SK-N-SH (cell line): Measurements from ENCODE around the gene ARFRP1. TPM values are rescaled to one million over a fixed set of nuclear protein-coding genes. Genes with fewer than 3 reads are reported as not detected.

ENCODE experiments used
- CTCF ChIA-PET: fragments of 300-600, 350-600 bp; formaldehyde crosslinking; extraction: SDS; loops from one replicate; lab custom pipeline; 2021; lab: Yijun Ruan, JAX
- POLR2A ChIA-PET: fragments of 350-600 bp; sonication (Branson Sonifier 250); formaldehyde crosslinking; extraction: SDS; loops from one replicate; lab custom pipeline; 2020; ENCODE audit warnings: antibody characterized with exemption, inconsistent platforms; lab: Yijun Ruan, JAX
- DNase-seq: peaks from one replicate; pipeline ENCODE4 v3.0.0; 2012
- H2AFZ ChIP-seq: fragments of 200-600 bp; sonication (generic); 2 replicates; pipeline ENCODE4 v1.8.1; 2016; ENCODE audit warnings: antibody characterized with exemption, mild to moderate bottlenecking, low read depth
- H3F3A ChIP-seq: fragments of 200-600 bp; sonication (generic); replicated peaks from 2 replicates; pipeline ENCODE3; 2016; ENCODE audit warnings: antibody characterized with exemption, mild to moderate bottlenecking; ENCODE audit not compliant: insufficient read depth
- H3K27ac ChIP-seq, 2 experiments: fragments of 200-500 bp in 1 of 2; fragments of 200-600 bp in 1 of 2; sonication (Bioruptor generic) in 1 of 2; sonication (generic), shearing (Covaris generic) in 1 of 2; 2 replicates each; pipeline versions ENCODE4 v1.5.1 to v1.6.1; 2014 to 2016; ENCODE audit warnings: low read depth in 2 of 2, inconsistent platforms in 1 of 2, low read length in 1 of 2, mild to moderate bottlenecking in 1 of 2, mixed read lengths in 1 of 2
- H3K27me3 ChIP-seq: fragments of 200-600 bp; sonication (generic), shearing (Covaris generic); 2 replicates; pipeline ENCODE4 v1.6.1; 2016; ENCODE audit warnings: mixed run types; ENCODE audit not compliant: insufficient read depth
- H3K36me3 ChIP-seq, 2 experiments: fragments of 200-500 bp in 1 of 2; fragments of 200-600 bp in 1 of 2; sonication (Bioruptor generic) in 1 of 2; sonication (generic) in 1 of 2; replicated peaks in 1 of 2; 2 replicates each; pipeline versions ENCODE3 to v1.5.1; 2014 to 2016; ENCODE audit warnings: low read length in 1 of 2, mild to moderate bottlenecking in 1 of 2; ENCODE audit not compliant: insufficient read depth in 2 of 2, control insufficient read depth in 1 of 2
- H3K4me1 ChIP-seq, 2 experiments: fragments of 200-500 bp in 1 of 2; fragments of 200-600 bp in 1 of 2; sonication (Bioruptor generic) in 1 of 2; sonication (generic), shearing (Covaris generic) in 1 of 2; 2 replicates each; pipeline versions ENCODE4 v1.5.1 to v1.6.1; 2014 to 2016; ENCODE audit warnings: low read depth in 1 of 2, low read length in 1 of 2, mixed run types in 1 of 2; ENCODE audit not compliant: insufficient read depth in 2 of 2, control insufficient read depth in 1 of 2
- H3K4me2 ChIP-seq: fragments of 200-600 bp; sonication (generic), shearing (Covaris generic); 2 replicates; pipeline ENCODE4 v1.6.1; 2017; ENCODE audit warnings: mixed run types
- H3K4me3 ChIP-seq, 2 experiments: fragments of 200-500 bp in 1 of 2; fragments of 200-600 bp in 1 of 2; sonication (Bioruptor generic) in 1 of 2; sonication (generic), shearing (Covaris generic) in 1 of 2; 2 replicates each; pipeline versions ENCODE4 v1.5.1 to v1.8.1; 2014 to 2016; ENCODE audit warnings: low read depth in 2 of 2, inconsistent platforms in 1 of 2, low read length in 1 of 2, mild to moderate bottlenecking in 1 of 2, mixed read lengths in 1 of 2, moderate library complexity in 1 of 2
- H3K79me2 ChIP-seq: fragments of 200-600 bp; sonication (generic); 2 replicates; pipeline ENCODE4 v1.8.1; 2017; ENCODE audit warnings: mild to moderate bottlenecking; ENCODE audit not compliant: insufficient read depth
- H3K9ac ChIP-seq: fragments of 200-600 bp; sonication (generic); 2 replicates; pipeline ENCODE4 v1.6.1; 2017; ENCODE audit warnings: mixed run types
- H3K9me2 ChIP-seq: fragments of 200-600 bp; sonication (generic); 2 replicates; pipeline ENCODE4 v1.6.1; 2017; ENCODE audit warnings: mixed run types
- H3K9me3 ChIP-seq: fragments of 200-600 bp; sonication (generic); 2 replicates; pipeline ENCODE4 v1.6.1; 2017; ENCODE audit warnings: mixed run types, mild to moderate bottlenecking, moderate library complexity
- H4K20me1 ChIP-seq: fragments of 200-600 bp; sonication (generic); 2 replicates; pipeline ENCODE4 v1.6.1; 2017; ENCODE audit warnings: mild to moderate bottlenecking, mixed run types; ENCODE audit not compliant: insufficient read depth
- EZH2phosphoT487 ChIP-seq: fragments of 200-600 bp; sonication (generic); IDR thresholded peaks from 2 replicates; pipeline ENCODE4 v1.6.1; 2017; ENCODE audit warnings: low read depth, mixed run types, mild to moderate bottlenecking, antibody characterized with exemption, moderate library complexity, borderline replicate concordance
- GABPA ChIP-seq: IDR thresholded peaks from 2 replicates; pipeline ENCODE4 v1.4.0; 2012; ENCODE audit warnings: low read depth, mild to moderate bottlenecking
- JUND ChIP-seq: IDR thresholded peaks from 2 replicates; pipeline ENCODE4 v1.4.0; 2012
- MEF2A ChIP-seq: IDR thresholded peaks from 2 replicates; pipeline ENCODE4 v1.4.0; 2012; ENCODE audit warnings: low read depth, borderline replicate concordance
- MXI1 ChIP-seq: IDR thresholded peaks from 2 replicates; pipeline ENCODE4 v1.6.1; 2012; ENCODE audit warnings: mild to moderate bottlenecking, low read depth, low read length, improper control_type of control experiment
- NRF1 ChIP-seq: IDR thresholded peaks from 2 replicates; pipeline ENCODE4 v1.6.1; 2012; ENCODE audit warnings: low read depth, mild to moderate bottlenecking, low read length
- POLR2AphosphoS5 ChIP-seq: IDR thresholded peaks from 2 replicates; pipeline ENCODE4 v1.6.1; 2012; ENCODE audit warnings: low read depth, low read length
- RCOR1 ChIP-seq: fragments of 150-350 bp; IDR thresholded peaks from 2 replicates; pipeline ENCODE4 v1.6.1; 2017; ENCODE audit warnings: antibody characterized with exemption, low read length
- RFX5 ChIP-seq: IDR thresholded peaks from 2 replicates; pipeline ENCODE4 v1.6.1; 2012; ENCODE audit warnings: mild to moderate bottlenecking, improper control_type of control experiment, low read length
- WGBS: methylation state at CpG from one replicate; pipeline ENCODE4 v1.1.6; 2017; ENCODE audit warnings: low lambda C conversion rate; 5-methylcytosine and 5-hydroxymethylcytosine counted together
- polyA plus RNA-seq, 3 experiments: library from polyadenylated mRNA; depleted of rRNA; stranded (reverse); fragments of >200 nt; gene quantifications; 2 replicates each; pipeline ENCODE4 v1.2.3, GENCODE V29; 2012
- TF ChIP-seq, protein P1 (sequence below): IDR thresholded peaks from 2 replicates; pipeline ENCODE4 v1.4.0; 2012; ENCODE audit warnings: low read depth, borderline replicate concordance
- TF ChIP-seq, protein P2 (sequence below): fragments of 200-600 bp; sonication (generic); IDR thresholded peaks from 2 replicates; pipeline ENCODE4 v1.6.1; 2017; ENCODE audit warnings: antibody characterized with exemption, mild to moderate bottlenecking, moderate library complexity
- TF ChIP-seq, protein P3 (sequence below): fragments of 150-350 bp; IDR thresholded peaks from 2 replicates; pipeline ENCODE4 v1.6.1; 2016; ENCODE audit warnings: mild to moderate bottlenecking, low read depth, low read length

ARFRP1 gene
- polyA plus RNA-seq, 1 of the 3 experiments (the other 2 are of a cell fraction) = 72.8 TPM

DNA sequence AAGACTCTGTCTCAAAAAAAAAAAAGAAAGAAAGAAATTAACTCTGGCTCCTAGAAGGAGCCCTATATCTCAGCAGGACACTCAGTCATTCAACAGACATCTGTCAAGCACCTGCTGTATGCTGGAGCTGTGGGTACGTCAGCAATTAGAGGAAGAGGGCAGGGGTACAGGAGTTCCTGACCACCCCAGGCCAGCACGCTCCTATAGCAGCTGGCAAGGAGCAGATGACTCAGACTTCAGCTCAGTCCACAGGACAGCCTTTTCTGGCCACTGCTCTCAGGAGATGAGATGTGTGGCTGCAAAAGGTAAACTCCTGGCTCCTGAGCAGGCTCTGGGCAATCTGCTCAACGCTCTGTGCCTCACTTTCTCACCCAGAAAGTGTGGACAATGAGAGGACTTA lies 51.3 kb downstream of the ARFRP1 start (continued):
- TF ChIP-seq, protein P1, sequence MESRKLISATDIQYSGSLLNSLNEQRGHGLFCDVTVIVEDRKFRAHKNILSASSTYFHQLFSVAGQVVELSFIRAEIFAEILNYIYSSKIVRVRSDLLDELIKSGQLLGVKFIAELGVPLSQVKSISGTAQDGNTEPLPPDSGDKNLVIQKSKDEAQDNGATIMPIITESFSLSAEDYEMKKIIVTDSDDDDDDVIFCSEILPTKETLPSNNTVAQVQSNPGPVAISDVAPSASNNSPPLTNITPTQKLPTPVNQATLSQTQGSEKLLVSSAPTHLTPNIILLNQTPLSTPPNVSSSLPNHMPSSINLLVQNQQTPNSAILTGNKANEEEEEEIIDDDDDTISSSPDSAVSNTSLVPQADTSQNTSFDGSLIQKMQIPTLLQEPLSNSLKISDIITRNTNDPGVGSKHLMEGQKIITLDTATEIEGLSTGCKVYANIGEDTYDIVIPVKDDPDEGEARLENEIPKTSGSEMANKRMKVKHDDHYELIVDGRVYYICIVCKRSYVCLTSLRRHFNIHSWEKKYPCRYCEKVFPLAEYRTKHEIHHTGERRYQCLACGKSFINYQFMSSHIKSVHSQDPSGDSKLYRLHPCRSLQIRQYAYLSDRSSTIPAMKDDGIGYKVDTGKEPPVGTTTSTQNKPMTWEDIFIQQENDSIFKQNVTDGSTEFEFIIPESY = no peak

DNA sequence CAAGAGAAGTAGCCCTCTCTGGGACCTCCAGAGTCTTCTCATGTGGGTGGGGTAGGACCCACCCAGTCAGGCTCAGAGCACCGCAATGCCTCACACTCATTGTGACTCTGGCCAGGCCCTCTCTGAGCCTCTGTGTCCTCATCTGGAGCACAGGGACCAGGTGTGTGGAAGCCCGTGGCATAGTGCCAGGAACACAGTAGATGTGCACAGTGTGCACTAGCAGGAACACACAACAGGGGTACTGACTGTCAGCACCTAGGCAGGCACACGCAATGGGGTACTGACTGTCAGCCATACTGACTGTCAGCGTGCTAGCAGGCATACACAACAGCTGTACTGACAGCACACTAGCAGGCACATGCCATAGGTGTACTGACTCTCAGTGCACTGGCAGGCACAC lies 52.5 kb downstream of the ARFRP1 start:
- no peaks in the 10 kb centered on the region for H3K36me3 ChIP-seq
- H2AFZ ChIP-seq = no peak overlapping the region
- H3K9ac ChIP-seq = no peak overlapping the region
- H3K4me1 ChIP-seq = peaks cover 13 to 36% of the 10 kb centered on the region in 2 experiments; a peak in 2 of 4 replicates
- no peak overlapping the region; a peak in 1 of 4 replicates for H3K27ac ChIP-seq
- peaks cover 8% of the 10 kb centered on the region for H3F3A ChIP-seq
- no peaks in the 10 kb centered on the region for H3K9me2 ChIP-seq
- H3K27me3 ChIP-seq = no peaks in the 10 kb centered on the region
- CTCF ChIA-PET = interaction anchor here (5.5 kb wide), 1 partner anchor 117 kb away, joined by 27 read pairs; the partner anchor contains the start of gene PTK6
- H4K20me1 ChIP-seq = peaks cover 14% of the 10 kb centered on the region
- no peak for DNase-seq
- H3K9me3 ChIP-seq = no peaks in the 10 kb centered on the region
- no peak overlapping the region for H3K4me2 ChIP-seq
- POLR2A ChIA-PET = no interaction called here
- peaks cover 32% of the 10 kb centered on the region for H3K79me2 ChIP-seq
- TF ChIP-seq GABPA (no peak), MXI1 (no peak), NRF1 (no peak), EZH2phosphoT487 (no peak), POLR2AphosphoS5 (no peak), RCOR1 (no peak), RFX5 (no peak), MEF2A (no peak), JUND (no peak)
- TF ChIP-seq, protein P2, sequence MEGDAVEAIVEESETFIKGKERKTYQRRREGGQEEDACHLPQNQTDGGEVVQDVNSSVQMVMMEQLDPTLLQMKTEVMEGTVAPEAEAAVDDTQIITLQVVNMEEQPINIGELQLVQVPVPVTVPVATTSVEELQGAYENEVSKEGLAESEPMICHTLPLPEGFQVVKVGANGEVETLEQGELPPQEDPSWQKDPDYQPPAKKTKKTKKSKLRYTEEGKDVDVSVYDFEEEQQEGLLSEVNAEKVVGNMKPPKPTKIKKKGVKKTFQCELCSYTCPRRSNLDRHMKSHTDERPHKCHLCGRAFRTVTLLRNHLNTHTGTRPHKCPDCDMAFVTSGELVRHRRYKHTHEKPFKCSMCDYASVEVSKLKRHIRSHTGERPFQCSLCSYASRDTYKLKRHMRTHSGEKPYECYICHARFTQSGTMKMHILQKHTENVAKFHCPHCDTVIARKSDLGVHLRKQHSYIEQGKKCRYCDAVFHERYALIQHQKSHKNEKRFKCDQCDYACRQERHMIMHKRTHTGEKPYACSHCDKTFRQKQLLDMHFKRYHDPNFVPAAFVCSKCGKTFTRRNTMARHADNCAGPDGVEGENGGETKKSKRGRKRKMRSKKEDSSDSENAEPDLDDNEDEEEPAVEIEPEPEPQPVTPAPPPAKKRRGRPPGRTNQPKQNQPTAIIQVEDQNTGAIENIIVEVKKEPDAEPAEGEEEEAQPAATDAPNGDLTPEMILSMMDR = no peak
- TF ChIP-seq, protein P3, sequence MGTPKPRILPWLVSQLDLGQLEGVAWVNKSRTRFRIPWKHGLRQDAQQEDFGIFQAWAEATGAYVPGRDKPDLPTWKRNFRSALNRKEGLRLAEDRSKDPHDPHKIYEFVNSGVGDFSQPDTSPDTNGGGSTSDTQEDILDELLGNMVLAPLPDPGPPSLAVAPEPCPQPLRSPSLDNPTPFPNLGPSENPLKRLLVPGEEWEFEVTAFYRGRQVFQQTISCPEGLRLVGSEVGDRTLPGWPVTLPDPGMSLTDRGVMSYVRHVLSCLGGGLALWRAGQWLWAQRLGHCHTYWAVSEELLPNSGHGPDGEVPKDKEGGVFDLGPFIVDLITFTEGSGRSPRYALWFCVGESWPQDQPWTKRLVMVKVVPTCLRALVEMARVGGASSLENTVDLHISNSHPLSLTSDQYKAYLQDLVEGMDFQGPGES = no peak
- TF ChIP-seq, protein P1 = no peak
- TF ChIP-seq, all 33 proteins: peak for 0
- no peak overlapping the region for H3K4me3 ChIP-seq
- WGBS = 90% methylated on average over 2 of the region's 4 CpGs
